ENCODE results near the gene NEGR1. TPM values are rescaled to one million over a fixed set of nuclear protein-coding genes. Genes with fewer than 3 reads are reported as not detected.

NEGR1 gene
- total and polyA plus RNA-seq, 2 experiments from 2014 or later = 1.0 to 2.8 TPM

DNA sequence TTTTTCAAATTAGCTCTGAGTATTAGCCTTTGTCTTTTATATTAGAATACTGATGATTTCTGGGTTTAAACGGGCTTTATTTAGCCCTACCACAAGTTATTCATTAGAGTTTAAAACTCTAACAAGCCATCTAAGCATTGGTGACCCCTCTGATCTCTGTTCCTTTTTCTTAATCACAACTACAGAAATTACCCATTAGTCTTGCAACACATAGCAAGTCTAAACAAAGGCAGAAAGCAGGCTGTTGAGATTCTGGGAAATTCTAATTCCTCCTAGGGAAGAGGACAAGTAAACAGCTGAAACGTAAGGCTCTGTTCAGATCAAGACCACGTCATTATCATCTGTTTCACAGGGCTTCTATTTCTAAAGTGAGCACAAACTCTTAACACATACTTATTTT, 710.3 kb downstream of the NEGR1 start:
- Histone ChIP-seq H2AFZ (no peak overlapping the region), H3K79me2 (no peaks in the 10 kb centered on the region), H3K4me1 (ENCODE audit: insufficient read depth) (no peaks in the 10 kb centered on the region), H3K4me3 (no peak overlapping the region), H3K27ac (no peak overlapping the region), H3K36me3 (replicated peaks; ENCODE audit: insufficient read depth, low read depth) (no peaks in the 10 kb centered on the region), H3K9me3 (ENCODE audit: low read depth) (no peaks in the 10 kb centered on the region), H3K27me3 (no peaks in the 10 kb centered on the region), H3K4me2 (no peak overlapping the region), H4K20me1 (ENCODE audit: insufficient read depth, poor library complexity, severe bottlenecking) (no peaks in the 10 kb centered on the region), H3K9me2 (replicated peaks; ENCODE audit: insufficient read depth) (no peaks in the 10 kb centered on the region)
- no peak for DNase-seq (ENCODE audit: low spot score)
- 62% methylated on average over 3 of the region's 3 CpGs for WGBS (ENCODE audit: low lambda C conversion rate, missing lambda C conversion rate)
- TF ChIP-seq EZH2 (IDR thresholded peaks at IDR 0.05; ENCODE audit: borderline replicate concordance) = no peak
- TF ChIP-seq EZH2phosphoT487 (IDR thresholded peaks at IDR 0.05; ENCODE audit: low read depth, severe bottlenecking, unreplicated experiment) = no peak
- TF ChIP-seq, protein P1, sequence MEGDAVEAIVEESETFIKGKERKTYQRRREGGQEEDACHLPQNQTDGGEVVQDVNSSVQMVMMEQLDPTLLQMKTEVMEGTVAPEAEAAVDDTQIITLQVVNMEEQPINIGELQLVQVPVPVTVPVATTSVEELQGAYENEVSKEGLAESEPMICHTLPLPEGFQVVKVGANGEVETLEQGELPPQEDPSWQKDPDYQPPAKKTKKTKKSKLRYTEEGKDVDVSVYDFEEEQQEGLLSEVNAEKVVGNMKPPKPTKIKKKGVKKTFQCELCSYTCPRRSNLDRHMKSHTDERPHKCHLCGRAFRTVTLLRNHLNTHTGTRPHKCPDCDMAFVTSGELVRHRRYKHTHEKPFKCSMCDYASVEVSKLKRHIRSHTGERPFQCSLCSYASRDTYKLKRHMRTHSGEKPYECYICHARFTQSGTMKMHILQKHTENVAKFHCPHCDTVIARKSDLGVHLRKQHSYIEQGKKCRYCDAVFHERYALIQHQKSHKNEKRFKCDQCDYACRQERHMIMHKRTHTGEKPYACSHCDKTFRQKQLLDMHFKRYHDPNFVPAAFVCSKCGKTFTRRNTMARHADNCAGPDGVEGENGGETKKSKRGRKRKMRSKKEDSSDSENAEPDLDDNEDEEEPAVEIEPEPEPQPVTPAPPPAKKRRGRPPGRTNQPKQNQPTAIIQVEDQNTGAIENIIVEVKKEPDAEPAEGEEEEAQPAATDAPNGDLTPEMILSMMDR (IDR thresholded peaks at IDR 0.05; ENCODE audit: poor library complexity) = no peak

DNA sequence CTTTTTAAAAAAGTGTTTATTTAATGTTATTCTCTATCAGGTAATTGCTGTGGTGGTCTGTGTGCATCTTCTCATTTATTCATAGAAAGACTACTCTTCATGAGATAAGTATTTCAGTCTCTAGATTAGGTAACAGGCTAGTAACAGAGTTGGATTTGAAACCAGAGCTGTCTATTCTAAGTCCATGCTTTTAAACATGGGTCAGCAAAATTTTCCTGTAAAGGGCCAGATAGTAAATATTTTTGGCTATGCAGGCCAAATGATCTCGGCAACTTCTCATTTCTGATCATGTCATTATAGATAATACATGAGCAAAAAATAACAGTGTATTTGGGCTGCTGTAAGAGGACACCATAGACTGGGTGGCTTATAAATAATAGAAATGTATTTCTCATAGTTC, 715.9 kb downstream of the NEGR1 start:
- no peak overlapping the region for H3K27ac ChIP-seq
- no peaks in the 10 kb centered on the region for H3K27me3 ChIP-seq
- DNase-seq (ENCODE audit: low spot score) = no peak

DNA sequence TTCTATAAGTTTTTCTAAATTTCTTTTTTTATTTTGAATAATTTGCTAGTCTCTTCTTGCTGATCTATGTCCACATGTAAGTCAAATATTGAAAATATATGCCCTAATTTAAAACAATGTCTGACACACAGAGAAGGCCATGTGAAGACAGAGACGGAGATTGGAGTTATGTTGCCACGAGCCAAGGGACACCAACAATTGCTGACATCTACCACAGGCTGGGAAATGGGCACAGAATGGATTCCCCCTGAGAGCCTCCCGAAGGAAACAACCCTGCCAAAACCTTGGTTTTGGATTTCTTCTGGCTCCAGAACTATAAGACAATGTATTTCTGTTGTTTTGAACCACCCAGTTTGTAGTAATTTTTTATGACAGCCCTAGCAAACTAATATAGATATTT, 716.5 kb downstream of the NEGR1 start:
- no peak overlapping the region for H2AFZ ChIP-seq
- WGBS (ENCODE audit: low lambda C conversion rate, missing lambda C conversion rate) = 60% methylated on average over 3 of the region's 3 CpGs
- no peak for DNase-seq (ENCODE audit: low spot score)
- H3K4me1 ChIP-seq (ENCODE audit: insufficient read depth) = no peaks in the 10 kb centered on the region
- no peak overlapping the region for H3K4me2 ChIP-seq
- no peak for TF ChIP-seq EZH2 (IDR thresholded peaks at IDR 0.05; ENCODE audit: borderline replicate concordance)
- TF ChIP-seq, protein P1 (IDR thresholded peaks at IDR 0.05; ENCODE audit: poor library complexity) = no peak
- no peak for TF ChIP-seq EZH2phosphoT487 (IDR thresholded peaks at IDR 0.05; ENCODE audit: low read depth, severe bottlenecking, unreplicated experiment)
- H3K9me3 ChIP-seq (ENCODE audit: low read depth) = no peaks in the 10 kb centered on the region
- H3K9me2 ChIP-seq (replicated peaks; ENCODE audit: insufficient read depth) = no peaks in the 10 kb centered on the region
- H3K4me3 ChIP-seq = no peak overlapping the region
- H3K36me3 ChIP-seq (replicated peaks; ENCODE audit: insufficient read depth, low read depth) = no peaks in the 10 kb centered on the region
- no peaks in the 10 kb centered on the region for H3K27me3 ChIP-seq
- no peaks in the 10 kb centered on the region for H4K20me1 ChIP-seq (ENCODE audit: insufficient read depth, poor library complexity, severe bottlenecking)
- H3K79me2 ChIP-seq = no peaks in the 10 kb centered on the region
- no peak overlapping the region for H3K27ac ChIP-seq

More for the DNA sequence above, 715.9 kb downstream of the NEGR1 start:
- no peak overlapping the region for H3K4me2 ChIP-seq
- 89% methylated on average over 1 of the region's 1 CpG for WGBS (ENCODE audit: low lambda C conversion rate, missing lambda C conversion rate)
- no peaks in the 10 kb centered on the region for H4K20me1 ChIP-seq (ENCODE audit: insufficient read depth, poor library complexity, severe bottlenecking)
- TF ChIP-seq, protein P1 (IDR thresholded peaks at IDR 0.05; ENCODE audit: poor library complexity) = no peak
- TF ChIP-seq EZH2 (IDR thresholded peaks at IDR 0.05; ENCODE audit: borderline replicate concordance) = no peak
- TF ChIP-seq EZH2phosphoT487 (IDR thresholded peaks at IDR 0.05; ENCODE audit: low read depth, severe bottlenecking, unreplicated experiment) = no peak
- H3K9me2 ChIP-seq (replicated peaks; ENCODE audit: insufficient read depth) = no peaks in the 10 kb centered on the region
- H2AFZ ChIP-seq = no peak overlapping the region
- H3K4me1 ChIP-seq (ENCODE audit: insufficient read depth) = no peaks in the 10 kb centered on the region
- no peaks in the 10 kb centered on the region for H3K9me3 ChIP-seq (ENCODE audit: low read depth)
- H3K4me3 ChIP-seq = no peak overlapping the region
- no peaks in the 10 kb centered on the region for H3K36me3 ChIP-seq (replicated peaks; ENCODE audit: insufficient read depth, low read depth)
- no peaks in the 10 kb centered on the region for H3K79me2 ChIP-seq

DNA sequence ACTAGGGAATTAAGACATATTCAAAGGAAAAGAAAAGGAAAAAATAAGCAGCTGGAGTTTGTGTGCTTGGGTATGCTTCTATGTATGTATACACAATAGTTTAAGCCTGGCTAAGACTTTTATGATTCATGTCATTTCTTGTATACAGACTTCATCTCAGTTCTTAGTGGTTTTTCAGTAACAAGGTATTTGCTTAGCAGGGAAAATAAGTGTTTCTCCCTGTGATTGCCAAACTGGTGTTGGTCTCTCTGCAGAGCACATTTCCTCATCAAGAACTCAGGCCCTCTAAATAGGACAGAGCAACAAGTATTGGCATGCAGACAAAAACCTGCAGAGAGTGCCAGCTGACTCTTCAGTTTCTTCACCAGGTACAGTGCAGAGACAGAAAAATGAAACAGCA, 717.1 kb downstream of the NEGR1 start:
- H3K27ac ChIP-seq = no peak overlapping the region
- no peaks in the 10 kb centered on the region for H4K20me1 ChIP-seq (ENCODE audit: insufficient read depth, poor library complexity, severe bottlenecking)
- H3K4me3 ChIP-seq = no peak overlapping the region
- no peaks in the 10 kb centered on the region for H3K36me3 ChIP-seq (replicated peaks; ENCODE audit: insufficient read depth, low read depth)
- H3K4me2 ChIP-seq = no peak overlapping the region
- H2AFZ ChIP-seq = no peak overlapping the region
- TF ChIP-seq, protein P1 (IDR thresholded peaks at IDR 0.05; ENCODE audit: poor library complexity) = no peak
- no peak for TF ChIP-seq EZH2phosphoT487 (IDR thresholded peaks at IDR 0.05; ENCODE audit: low read depth, severe bottlenecking, unreplicated experiment)
- no peak for TF ChIP-seq EZH2 (IDR thresholded peaks at IDR 0.05; ENCODE audit: borderline replicate concordance)
- H3K79me2 ChIP-seq = no peaks in the 10 kb centered on the region
- peak; percentile 38 for DNase-seq (ENCODE audit: low spot score)
- H3K27me3 ChIP-seq = no peaks in the 10 kb centered on the region
- no peaks in the 10 kb centered on the region for H3K9me3 ChIP-seq (ENCODE audit: low read depth)
- H3K4me1 ChIP-seq (ENCODE audit: insufficient read depth) = no peaks in the 10 kb centered on the region
- H3K9me2 ChIP-seq (replicated peaks; ENCODE audit: insufficient read depth) = no peaks in the 10 kb centered on the region

All from hepatocyte (in vitro differentiated cells).